Liver (tissue), 9 donors: ENCODE data around the gene PLXDC2. TPM values are rescaled to one million over a fixed set of nuclear protein-coding genes. Genes with fewer than 3 reads are reported as not detected.

Source experiments
- DNase-seq: peaks from one replicate; pipeline ENCODE4 v3.0.0-alpha.2; 2017; ENCODE audit warnings: low spot score
- H3K27ac ChIP-seq, 2 donors: one replicate each; pipeline ENCODE4 v1.7.0; 2013; ENCODE audit warnings: inconsistent platforms in 2 of 2, low read length in 2 of 2, control low read depth in 1 of 2, low read depth in 1 of 2, mild to moderate bottlenecking in 1 of 2
- H3K27me3 ChIP-seq, 4 donors: one replicate each; pipeline versions ENCODE4 v1.6.1 to v1.7.0; 2013; ENCODE audit warnings: low read length in 3 of 4, inconsistent platforms in 1 of 4, mild to moderate bottlenecking in 1 of 4, moderate library complexity in 1 of 4; ENCODE audit not compliant: control insufficient read depth in 4 of 4, insufficient read depth in 4 of 4
- H3K36me3 ChIP-seq, 4 donors: one replicate each; pipeline versions ENCODE4 v1.6.1 to v1.7.0; 2013; ENCODE audit warnings: low read length in 3 of 4, mild to moderate bottlenecking in 3 of 4, low read depth in 1 of 4, moderate library complexity in 1 of 4; ENCODE audit not compliant: control insufficient read depth in 4 of 4, insufficient read depth in 3 of 4
- H3K4me1 ChIP-seq, 4 donors: one replicate each; pipeline versions ENCODE4 v1.6.1 to v1.7.0; 2013; ENCODE audit warnings: low read length in 3 of 4, mild to moderate bottlenecking in 3 of 4, moderate library complexity in 1 of 4; ENCODE audit not compliant: control insufficient read depth in 4 of 4, insufficient read depth in 4 of 4
- H3K4me3 ChIP-seq, 3 donors: one replicate each; pipeline versions ENCODE4 v1.6.1 to v1.7.0; 2013; ENCODE audit warnings: low read length in 3 of 3, control low read depth in 1 of 3, low read depth in 1 of 3, mild to moderate bottlenecking in 1 of 3
- H3K9ac ChIP-seq, 2 donors: one replicate each; pipeline ENCODE4 v1.7.0; 2013; ENCODE audit warnings: low read length in 2 of 2, mild to moderate bottlenecking in 2 of 2, moderate library complexity in 2 of 2, control low read depth in 1 of 2, low read depth in 1 of 2
- H3K9me3 ChIP-seq, 4 donors: one replicate each; pipeline versions ENCODE4 v1.6.1 to v1.7.0; 2013; ENCODE audit warnings: low read length in 3 of 4; ENCODE audit not compliant: control insufficient read depth in 4 of 4
- EGR1 ChIP-seq, 2 donors: IDR thresholded peaks; 2 replicates each; pipeline ENCODE4 v1.6.1; 2016 to 2018; ENCODE audit warnings: antibody characterized with exemption in 2 of 2, low read depth in 2 of 2
- FOXA1 ChIP-seq: IDR thresholded peaks from 2 replicates; pipeline ENCODE4 v1.6.1; 2016; ENCODE audit warnings: antibody characterized with exemption
- FOXA2 ChIP-seq: IDR thresholded peaks from 2 replicates; pipeline ENCODE4 v1.6.1; 2016; ENCODE audit warnings: antibody characterized with exemption
- GABPA ChIP-seq, 2 donors: IDR thresholded peaks in 1 of 2; conservative IDR thresholded peaks in 1 of 2; 2 replicates each; pipeline ENCODE4 v1.6.1; 2016; ENCODE audit warnings: antibody characterized with exemption in 2 of 2, mild to moderate bottlenecking in 1 of 2, moderate library complexity in 1 of 2
- HNF4A ChIP-seq, 2 donors: conservative IDR thresholded peaks; 2 replicates each; pipeline ENCODE4 v1.6.1; 2016; ENCODE audit warnings: antibody characterized with exemption in 2 of 2, mild to moderate bottlenecking in 2 of 2
- HNF4G ChIP-seq: IDR thresholded peaks from 2 replicates; pipeline ENCODE4 v1.6.1; 2016; ENCODE audit warnings: antibody characterized with exemption
- JUND ChIP-seq, 2 donors: IDR thresholded peaks; 2 replicates each; pipeline ENCODE4 v1.6.1; 2016; ENCODE audit warnings: antibody characterized with exemption in 2 of 2
- NR2F2 ChIP-seq: IDR thresholded peaks from 2 replicates; pipeline ENCODE4 v1.6.1; 2016; ENCODE audit warnings: antibody characterized with exemption
- RAD21 ChIP-seq, 2 donors: IDR thresholded peaks; 2 replicates each; pipeline ENCODE4 v1.6.1; 2016; ENCODE audit warnings: antibody characterized with exemption in 2 of 2, mild to moderate bottlenecking in 2 of 2
- RXRA ChIP-seq, 2 donors: IDR thresholded peaks; 2 replicates each; pipeline ENCODE4 v1.6.1; 2017 to 2018; ENCODE audit warnings: antibody characterized with exemption in 2 of 2, mild to moderate bottlenecking in 1 of 2
- SP1 ChIP-seq: IDR thresholded peaks from 2 replicates; pipeline ENCODE4 v1.6.1; 2018; ENCODE audit warnings: antibody characterized with exemption, mild to moderate bottlenecking
- TAF1 ChIP-seq: conservative IDR thresholded peaks from 2 replicates; pipeline ENCODE4 v1.6.1; 2016; ENCODE audit warnings: antibody characterized with exemption, mild to moderate bottlenecking
- YY1 ChIP-seq: IDR thresholded peaks from 2 replicates; pipeline ENCODE4 v1.6.1; 2016; ENCODE audit warnings: antibody characterized with exemption, mild to moderate bottlenecking
- WGBS: extraction: QIAGEN DNeasy Blood & Tissue Kit; methylation state at CpG from one replicate; pipeline ENCODE4 v1.1.7; 2013; 5-methylcytosine and 5-hydroxymethylcytosine counted together
- polyA plus RNA-seq, 2 donors: library from polyadenylated mRNA; stranded (reverse) in 1 of 2; unstranded in 1 of 2; fragments of 200-250 nt in 1 of 2; fragments of >200 nt in 1 of 2; fragmentation: Nextera tagmentation in 1 of 2; extraction: Ambion mirVana in 1 of 2; gene quantifications; one replicate each; pipeline versions ENCODE4 v1.2.1 to v1.2.3, GENCODE V29; 2013 to 2015
- total RNA-seq, 2 donors: library from RNA; depleted of rRNA; stranded (reverse); fragments of >200 nt; gene quantifications; one replicate each; pipeline ENCODE4 v1.2.3, GENCODE V29; 2014
- TF ChIP-seq, protein P1 (sequence below): IDR thresholded peaks from 2 replicates; pipeline ENCODE4 v1.6.1; 2016; ENCODE audit warnings: antibody characterized with exemption
- TF ChIP-seq, protein P2 (sequence below): fragments of 150-350 bp; IDR thresholded peaks from 2 replicates; pipeline ENCODE4 v1.5.1; 2017; ENCODE audit warnings: improper control_type of control experiment, low read depth, low read length; ENCODE audit not compliant: missing input control
- TF ChIP-seq, protein P3 (sequence below): IDR thresholded peaks from 2 replicates; pipeline ENCODE4 v1.6.1; 2016; ENCODE audit warnings: antibody characterized with exemption
- TF ChIP-seq, protein P4 (sequence below): IDR thresholded peaks from 2 replicates; pipeline ENCODE4 v1.6.1; 2016; ENCODE audit warnings: antibody characterized with exemption, mild to moderate bottlenecking
- TF ChIP-seq, protein P5 (sequence below): IDR thresholded peaks from 2 replicates; pipeline ENCODE4 v1.6.1; 2016; ENCODE audit warnings: antibody characterized with exemption
- donor health status: healthy.
- donor health status: healthy.
- donor health status: healthy.
- donor health status: healthy.
- donor health status: healthy.

PLXDC2 gene
- total and polyA plus RNA-seq, 4 donors, result 1.4 to 5.1 (median 2.4) TPM

DNA sequence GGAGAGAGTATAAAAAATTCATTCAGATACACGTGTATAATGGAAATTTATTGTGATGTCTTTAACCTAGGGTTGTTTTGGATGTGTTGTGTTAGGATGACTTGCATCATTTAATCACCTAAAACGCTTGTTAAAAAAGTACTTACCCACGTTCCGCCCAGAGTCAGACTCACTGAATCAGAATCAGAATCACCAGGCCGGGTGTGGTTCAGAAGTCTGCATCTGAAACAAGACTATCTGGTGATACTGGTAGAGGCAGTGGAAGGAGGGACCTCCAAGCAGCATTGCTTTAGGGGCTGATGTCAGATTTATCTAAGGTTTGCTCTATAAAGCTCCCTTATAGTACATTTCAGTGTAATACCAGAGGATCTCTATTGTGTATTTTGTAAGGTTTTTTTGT is 20.5 kb upstream of the PLXDC2 start:
- H3K27me3 ChIP-seq, result no peaks in the 10 kb centered on the region
- peaks cover 0 to 1% (median 0%) of the 10 kb centered on the region in 4 donors for H3K9me3 ChIP-seq
- TF ChIP-seq, protein P1, sequence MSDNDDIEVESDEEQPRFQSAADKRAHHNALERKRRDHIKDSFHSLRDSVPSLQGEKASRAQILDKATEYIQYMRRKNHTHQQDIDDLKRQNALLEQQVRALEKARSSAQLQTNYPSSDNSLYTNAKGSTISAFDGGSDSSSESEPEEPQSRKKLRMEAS, result no peak
- TF ChIP-seq HNF4G (no peak), JUND (IDR thresholded peaks at IDR 0.05) (no peak), TAF1 (no peak), RXRA (IDR thresholded peaks at IDR 0.05) (no peak), RAD21 (IDR thresholded peaks at IDR 0.05) (no peak), GABPA (IDR thresholded peaks at IDR 0.05 in 1 of 2, conservative IDR thresholded peaks at IDR 0.05 in 1 of 2) (no peak), FOXA2 (no peak), EGR1 (IDR thresholded peaks at IDR 0.05; ENCODE audit: low read depth in 2 of 2) (no peak), NR2F2 (no peak), FOXA1 (no peak), YY1 (no peak)
- TF ChIP-seq, protein P2, sequence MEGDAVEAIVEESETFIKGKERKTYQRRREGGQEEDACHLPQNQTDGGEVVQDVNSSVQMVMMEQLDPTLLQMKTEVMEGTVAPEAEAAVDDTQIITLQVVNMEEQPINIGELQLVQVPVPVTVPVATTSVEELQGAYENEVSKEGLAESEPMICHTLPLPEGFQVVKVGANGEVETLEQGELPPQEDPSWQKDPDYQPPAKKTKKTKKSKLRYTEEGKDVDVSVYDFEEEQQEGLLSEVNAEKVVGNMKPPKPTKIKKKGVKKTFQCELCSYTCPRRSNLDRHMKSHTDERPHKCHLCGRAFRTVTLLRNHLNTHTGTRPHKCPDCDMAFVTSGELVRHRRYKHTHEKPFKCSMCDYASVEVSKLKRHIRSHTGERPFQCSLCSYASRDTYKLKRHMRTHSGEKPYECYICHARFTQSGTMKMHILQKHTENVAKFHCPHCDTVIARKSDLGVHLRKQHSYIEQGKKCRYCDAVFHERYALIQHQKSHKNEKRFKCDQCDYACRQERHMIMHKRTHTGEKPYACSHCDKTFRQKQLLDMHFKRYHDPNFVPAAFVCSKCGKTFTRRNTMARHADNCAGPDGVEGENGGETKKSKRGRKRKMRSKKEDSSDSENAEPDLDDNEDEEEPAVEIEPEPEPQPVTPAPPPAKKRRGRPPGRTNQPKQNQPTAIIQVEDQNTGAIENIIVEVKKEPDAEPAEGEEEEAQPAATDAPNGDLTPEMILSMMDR, result no peak
- TF ChIP-seq, protein P3, sequence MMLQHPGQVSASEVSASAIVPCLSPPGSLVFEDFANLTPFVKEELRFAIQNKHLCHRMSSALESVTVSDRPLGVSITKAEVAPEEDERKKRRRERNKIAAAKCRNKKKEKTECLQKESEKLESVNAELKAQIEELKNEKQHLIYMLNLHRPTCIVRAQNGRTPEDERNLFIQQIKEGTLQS, result no peak
- TF ChIP-seq, protein P4, sequence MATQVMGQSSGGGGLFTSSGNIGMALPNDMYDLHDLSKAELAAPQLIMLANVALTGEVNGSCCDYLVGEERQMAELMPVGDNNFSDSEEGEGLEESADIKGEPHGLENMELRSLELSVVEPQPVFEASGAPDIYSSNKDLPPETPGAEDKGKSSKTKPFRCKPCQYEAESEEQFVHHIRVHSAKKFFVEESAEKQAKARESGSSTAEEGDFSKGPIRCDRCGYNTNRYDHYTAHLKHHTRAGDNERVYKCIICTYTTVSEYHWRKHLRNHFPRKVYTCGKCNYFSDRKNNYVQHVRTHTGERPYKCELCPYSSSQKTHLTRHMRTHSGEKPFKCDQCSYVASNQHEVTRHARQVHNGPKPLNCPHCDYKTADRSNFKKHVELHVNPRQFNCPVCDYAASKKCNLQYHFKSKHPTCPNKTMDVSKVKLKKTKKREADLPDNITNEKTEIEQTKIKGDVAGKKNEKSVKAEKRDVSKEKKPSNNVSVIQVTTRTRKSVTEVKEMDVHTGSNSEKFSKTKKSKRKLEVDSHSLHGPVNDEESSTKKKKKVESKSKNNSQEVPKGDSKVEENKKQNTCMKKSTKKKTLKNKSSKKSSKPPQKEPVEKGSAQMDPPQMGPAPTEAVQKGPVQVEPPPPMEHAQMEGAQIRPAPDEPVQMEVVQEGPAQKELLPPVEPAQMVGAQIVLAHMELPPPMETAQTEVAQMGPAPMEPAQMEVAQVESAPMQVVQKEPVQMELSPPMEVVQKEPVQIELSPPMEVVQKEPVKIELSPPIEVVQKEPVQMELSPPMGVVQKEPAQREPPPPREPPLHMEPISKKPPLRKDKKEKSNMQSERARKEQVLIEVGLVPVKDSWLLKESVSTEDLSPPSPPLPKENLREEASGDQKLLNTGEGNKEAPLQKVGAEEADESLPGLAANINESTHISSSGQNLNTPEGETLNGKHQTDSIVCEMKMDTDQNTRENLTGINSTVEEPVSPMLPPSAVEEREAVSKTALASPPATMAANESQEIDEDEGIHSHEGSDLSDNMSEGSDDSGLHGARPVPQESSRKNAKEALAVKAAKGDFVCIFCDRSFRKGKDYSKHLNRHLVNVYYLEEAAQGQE, result no peak
- TF ChIP-seq, protein P5, sequence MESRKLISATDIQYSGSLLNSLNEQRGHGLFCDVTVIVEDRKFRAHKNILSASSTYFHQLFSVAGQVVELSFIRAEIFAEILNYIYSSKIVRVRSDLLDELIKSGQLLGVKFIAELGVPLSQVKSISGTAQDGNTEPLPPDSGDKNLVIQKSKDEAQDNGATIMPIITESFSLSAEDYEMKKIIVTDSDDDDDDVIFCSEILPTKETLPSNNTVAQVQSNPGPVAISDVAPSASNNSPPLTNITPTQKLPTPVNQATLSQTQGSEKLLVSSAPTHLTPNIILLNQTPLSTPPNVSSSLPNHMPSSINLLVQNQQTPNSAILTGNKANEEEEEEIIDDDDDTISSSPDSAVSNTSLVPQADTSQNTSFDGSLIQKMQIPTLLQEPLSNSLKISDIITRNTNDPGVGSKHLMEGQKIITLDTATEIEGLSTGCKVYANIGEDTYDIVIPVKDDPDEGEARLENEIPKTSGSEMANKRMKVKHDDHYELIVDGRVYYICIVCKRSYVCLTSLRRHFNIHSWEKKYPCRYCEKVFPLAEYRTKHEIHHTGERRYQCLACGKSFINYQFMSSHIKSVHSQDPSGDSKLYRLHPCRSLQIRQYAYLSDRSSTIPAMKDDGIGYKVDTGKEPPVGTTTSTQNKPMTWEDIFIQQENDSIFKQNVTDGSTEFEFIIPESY, result no peak
- no peaks in the 10 kb centered on the region for H3K36me3 ChIP-seq
- no peak overlapping the region for H3K9ac ChIP-seq
- no peak for DNase-seq
- no peak overlapping the region for H3K27ac ChIP-seq
- 86% methylated on average over 5 of the region's 5 CpGs for WGBS
- H3K4me3 ChIP-seq, result no peak overlapping the region
- H3K4me1 ChIP-seq, result no peaks in the 10 kb centered on the region

DNA sequence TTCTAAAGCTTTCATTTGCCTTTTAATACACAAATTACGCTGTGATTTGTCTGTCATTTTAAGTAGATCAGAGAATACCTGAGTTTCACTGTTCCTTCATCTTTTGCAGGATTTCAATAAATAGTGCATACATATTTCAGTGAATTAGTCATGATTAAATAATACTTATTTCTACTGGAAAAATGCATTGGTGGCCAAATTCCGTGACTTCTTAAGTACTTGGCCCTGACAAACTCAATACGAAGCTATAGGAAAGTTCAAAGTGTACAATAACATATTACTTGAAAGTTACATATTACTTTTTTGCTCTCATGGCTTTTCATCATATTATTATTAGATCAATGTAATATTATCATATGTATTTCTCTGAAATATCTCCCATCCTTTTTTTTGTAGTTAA is 16.1 kb upstream of the PLXDC2 start:
- Histone ChIP-seq H3K9me3 (peaks cover 0 to 3% (median under 1%) of the 10 kb centered on the region in 4 donors), H3K36me3 (no peaks in the 10 kb centered on the region), H3K27me3 (no peaks in the 10 kb centered on the region), H3K4me3 (no peak overlapping the region), H3K27ac (no peak overlapping the region), H3K9ac (no peak overlapping the region), H3K4me1 (no peaks in the 10 kb centered on the region)
- WGBS, result 77% methylated on average over 3 of the region's 3 CpGs
- DNase-seq, result no peak
- no peak for TF ChIP-seq GABPA (IDR thresholded peaks at IDR 0.05 in 1 of 2, conservative IDR thresholded peaks at IDR 0.05 in 1 of 2)
- TF ChIP-seq FOXA1, result no peak
- no peak for TF ChIP-seq HNF4G
- no peak for TF ChIP-seq HNF4A (conservative IDR thresholded peaks at IDR 0.05)
- no peak for TF ChIP-seq JUND (IDR thresholded peaks at IDR 0.05)
- no peak for TF ChIP-seq SP1
- TF ChIP-seq EGR1 (IDR thresholded peaks at IDR 0.05; ENCODE audit: low read depth in 2 of 2), result no peak
- TF ChIP-seq, protein P5, result no peak
- TF ChIP-seq YY1, result no peak
- TF ChIP-seq, protein P3, result no peak
- TF ChIP-seq NR2F2, result no peak
- TF ChIP-seq RXRA (IDR thresholded peaks at IDR 0.05), result no peak
- TF ChIP-seq, protein P4, result no peak
